ENCODE measurements around the gene ITLN1.
"Not testable (repeated sequence)": the region's sequence is repeated elsewhere in the genome, so short reads cannot be mapped to it uniquely, and the experiment has no call there.

Gene ITLN1

GRCh38 chr1:160885042-160885441 lies at the start of gene ITLN1:
Gene ITLN1 (minus strand): TSS chr1:160885180. CDS start chr1:160884877, 303 bp downstream.
- Histone ChIP-seq H3K9ac (ENCODE audit: low read depth, low read length) (no peak within 1 kb of the TSS), H3K36me3 (ENCODE audit: insufficient read depth, low read length) (no peaks in the 10 kb centered on the region), H3K4me1 (ENCODE audit: insufficient read depth, low read length) (no peaks in the 10 kb centered on the region), H3K9me3 (ENCODE audit: control insufficient read depth, insufficient read depth, low read length) (no peaks in the 10 kb centered on the region)

DNA sequence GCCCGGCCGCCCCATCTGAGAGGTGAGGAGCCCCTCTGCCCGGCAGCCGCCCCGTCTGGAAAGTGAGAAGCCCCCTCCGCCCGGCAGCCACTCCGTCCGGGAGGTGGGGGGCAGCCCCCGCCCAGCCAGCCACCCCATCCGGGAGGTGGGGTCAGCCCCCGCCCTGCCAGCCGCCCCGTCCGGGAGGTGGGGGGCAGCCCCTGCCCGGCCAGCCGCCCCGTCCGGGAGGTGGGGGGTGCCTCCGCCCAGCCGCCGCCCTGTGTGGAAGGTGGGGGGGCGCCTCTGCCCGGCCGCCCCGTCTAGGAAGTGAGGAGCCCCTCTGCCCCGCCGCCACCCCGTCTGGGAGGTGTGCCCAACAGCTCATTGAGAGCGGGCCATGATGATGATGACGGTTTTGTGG lies 48.3 kb upstream of the ITLN1 start:
- H3K36me3 ChIP-seq (ENCODE audit: insufficient read depth, low read length); H3K4me1 ChIP-seq (ENCODE audit: insufficient read depth, low read length); H3K9ac ChIP-seq (ENCODE audit: low read depth, low read length); H3K9me3 ChIP-seq (ENCODE audit: control insufficient read depth, insufficient read depth, low read length): not testable (repeated sequence)

DNA sequence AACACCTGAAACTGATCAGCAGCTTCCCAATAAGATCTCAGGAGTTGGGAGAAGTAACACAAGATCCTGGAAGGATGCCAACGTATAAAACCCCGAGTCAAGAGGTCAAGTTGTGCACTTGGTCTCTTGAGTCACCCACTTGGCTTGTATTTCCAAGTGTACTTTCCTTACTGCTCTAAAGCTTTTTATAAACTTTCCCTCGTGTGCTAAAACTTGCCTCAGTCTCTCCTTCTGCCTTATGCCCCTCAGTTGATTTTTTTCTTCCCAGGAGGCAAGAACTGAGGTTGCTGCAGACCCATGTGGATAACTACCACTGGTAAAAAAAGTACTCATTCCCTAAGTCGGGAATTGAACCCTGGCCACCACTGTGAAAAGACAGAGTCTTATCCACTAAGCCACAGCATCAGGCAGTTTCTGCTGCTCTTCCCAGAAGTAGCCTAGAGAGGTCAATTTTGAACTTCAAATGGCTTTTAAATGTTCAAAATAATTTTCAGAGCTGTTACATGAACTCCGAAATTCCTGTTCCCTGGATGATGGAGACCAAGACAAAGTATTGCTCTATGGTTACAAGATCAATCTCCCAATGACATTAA lies 40.8 kb upstream of the ITLN1 start:
- Histone ChIP-seq H3K9ac (ENCODE audit: low read depth, low read length) (no peak overlapping the region), H3K4me1 (ENCODE audit: insufficient read depth, low read length) (no peaks in the 10 kb centered on the region), H3K9me3 (ENCODE audit: control insufficient read depth, insufficient read depth, low read length) (peaks cover 11% of the 10 kb centered on the region; the same call in 1 of the 2 replicates), H3K36me3 (ENCODE audit: insufficient read depth, low read length) (no peaks in the 10 kb centered on the region)

DNA sequence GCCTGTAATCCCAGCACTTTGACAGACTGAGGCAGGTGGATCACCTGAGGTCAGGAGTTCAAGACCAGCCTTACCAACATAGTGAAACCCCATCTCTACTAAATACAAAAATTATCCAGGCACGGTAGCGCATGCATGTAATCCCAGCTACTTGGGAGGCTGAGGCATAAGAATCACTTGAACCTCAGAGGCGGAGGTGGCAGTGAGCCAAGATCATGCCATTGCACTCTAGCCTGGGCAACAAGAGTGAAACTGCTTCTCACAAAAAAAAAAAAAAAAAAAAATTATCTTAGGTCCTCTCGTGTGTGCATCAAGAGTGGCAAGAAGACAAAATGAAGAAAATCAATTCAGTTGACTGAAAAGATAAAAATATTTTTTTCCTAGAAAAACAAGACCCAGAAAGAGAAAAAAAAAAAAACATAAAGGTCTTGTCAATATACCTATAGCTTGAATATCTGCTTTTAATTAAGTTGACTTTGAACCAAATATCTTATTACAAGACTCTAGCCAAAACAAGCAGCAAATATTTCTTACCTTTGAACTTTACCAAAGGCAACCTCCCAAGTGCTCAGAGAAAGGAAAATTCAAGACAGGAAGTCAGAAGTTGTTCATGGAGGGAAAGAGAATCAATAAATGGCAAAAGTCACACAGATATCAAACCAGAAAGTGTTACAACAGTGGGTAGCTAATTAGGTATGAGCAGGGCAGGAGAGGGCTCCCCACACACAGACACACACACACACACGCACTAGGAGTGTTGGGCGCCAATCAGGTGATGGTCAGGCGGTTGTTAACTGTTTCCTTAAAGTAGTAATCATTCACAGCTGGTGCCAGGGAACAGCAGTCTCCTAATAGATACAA lies 40.0 kb upstream of the ITLN1 start:
- H3K9me3 ChIP-seq (ENCODE audit: control insufficient read depth, insufficient read depth, low read length), result peaks cover 11% of the 10 kb centered on the region; the same call in 1 of the 2 replicates
- no peaks in the 10 kb centered on the region for H3K4me1 ChIP-seq (ENCODE audit: insufficient read depth, low read length)
- H3K9ac ChIP-seq (ENCODE audit: low read depth, low read length), result no peak overlapping the region
- H3K36me3 ChIP-seq (ENCODE audit: insufficient read depth, low read length), result no peaks in the 10 kb centered on the region

DNA sequence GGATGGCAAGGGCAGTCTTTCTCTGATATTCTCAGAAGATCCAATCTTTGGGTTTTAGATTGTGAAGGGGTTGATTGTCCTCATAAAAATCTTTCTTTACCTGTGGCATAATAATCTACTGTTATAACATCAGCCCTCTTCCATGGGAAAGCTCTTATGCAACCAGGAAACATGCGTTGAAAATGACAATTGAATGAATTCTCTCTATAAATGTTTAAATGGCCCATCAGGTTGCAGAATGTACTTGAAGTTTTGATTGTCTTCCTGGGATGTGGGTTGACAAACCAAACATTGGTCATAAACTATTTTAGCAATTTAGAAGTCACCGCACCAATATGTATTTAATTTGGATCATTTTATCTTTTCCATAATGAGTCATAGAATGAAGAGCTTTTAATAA lies 31.7 kb upstream of the ITLN1 start:
- H3K9me3 ChIP-seq (ENCODE audit: control insufficient read depth, insufficient read depth, low read length), result no peaks in the 10 kb centered on the region; the same call in none of the 2 replicates
- H3K4me1 ChIP-seq (ENCODE audit: insufficient read depth, low read length), result peaks cover 10% of the 10 kb centered on the region
- no peak overlapping the region for H3K9ac ChIP-seq (ENCODE audit: low read depth, low read length)
- H3K36me3 ChIP-seq (ENCODE audit: insufficient read depth, low read length), result no peaks in the 10 kb centered on the region

DNA sequence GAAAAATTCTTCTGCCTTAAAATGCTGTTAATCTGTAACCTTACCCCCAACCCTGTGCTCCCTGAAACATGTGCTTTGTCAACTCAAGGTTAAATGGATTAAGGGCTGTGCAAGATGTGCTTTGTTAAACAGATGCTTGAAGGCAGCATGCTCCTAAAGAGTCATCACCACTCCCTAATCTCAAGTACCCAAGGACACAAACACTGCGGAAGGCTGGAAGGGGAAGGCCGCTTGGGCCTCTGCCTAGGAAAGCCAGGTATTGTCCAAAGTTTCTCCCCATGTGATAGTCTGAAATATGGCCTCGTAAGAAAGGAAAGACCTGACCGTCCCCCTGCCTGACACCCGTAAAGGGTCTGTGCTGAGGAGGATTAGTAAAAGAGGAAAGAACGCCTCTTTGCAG lies 28.2 kb upstream of the ITLN1 start:
- H3K36me3 ChIP-seq (ENCODE audit: insufficient read depth, low read length); H3K9ac ChIP-seq (ENCODE audit: low read depth, low read length); H3K4me1 ChIP-seq (ENCODE audit: insufficient read depth, low read length); H3K9me3 ChIP-seq (ENCODE audit: control insufficient read depth, insufficient read depth, low read length): not testable (repeated sequence)

- peaks cover 10% of the 10 kb centered on the region for H3K4me1 ChIP-seq (ENCODE audit: insufficient read depth, low read length)
- no peak overlapping the region for H3K9ac ChIP-seq (ENCODE audit: low read depth, low read length)
- no peaks in the 10 kb centered on the region; the same call in 1 of the 2 replicates for H3K9me3 ChIP-seq (ENCODE audit: control insufficient read depth, insufficient read depth, low read length)
- no peaks in the 10 kb centered on the region for H3K36me3 ChIP-seq (ENCODE audit: insufficient read depth, low read length)
These were observed 26.9 kb upstream of the ITLN1 start for GRCh38 chr1:160911925-160912324.

GRCh38 chr1:160911441-160911840 lies 26.5 kb upstream of the ITLN1 start:
- Histone ChIP-seq H3K36me3 (ENCODE audit: insufficient read depth, low read length) (no peaks in the 10 kb centered on the region), H3K4me1 (ENCODE audit: insufficient read depth, low read length) (peaks cover 10% of the 10 kb centered on the region)

DNA sequence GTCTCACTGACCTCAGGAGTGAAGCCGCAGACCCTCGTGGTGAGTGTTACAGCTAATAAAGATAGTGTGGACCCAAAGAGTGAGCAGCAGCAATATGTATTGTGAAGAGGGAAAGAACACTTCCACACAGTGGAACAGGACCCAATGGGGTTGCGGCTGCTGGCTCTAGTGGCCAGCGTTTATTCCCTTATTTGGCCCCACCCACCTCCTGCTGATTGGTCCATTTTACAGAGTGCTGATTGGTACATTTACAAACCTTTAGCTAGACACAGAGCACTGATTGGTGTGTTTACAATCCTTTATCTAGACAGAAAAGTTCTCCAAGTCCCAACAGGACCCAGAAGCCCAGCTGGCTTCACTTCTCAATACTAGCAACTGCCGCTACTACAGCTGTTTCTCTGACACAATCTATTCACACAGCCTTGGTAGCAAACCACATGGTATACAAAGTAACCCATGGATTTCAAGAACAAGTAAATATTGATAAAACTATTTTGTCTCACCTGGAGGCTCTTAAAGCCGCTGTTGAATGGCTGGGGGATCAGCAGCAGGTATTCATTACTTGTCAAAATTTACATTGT lies 25.3 kb upstream of the ITLN1 start:
- Histone ChIP-seq H3K36me3 (ENCODE audit: insufficient read depth, low read length) (no peaks in the 10 kb centered on the region), H3K9ac (ENCODE audit: low read depth, low read length) (no peak overlapping the region), H3K4me1 (ENCODE audit: insufficient read depth, low read length) (peaks cover 13% of the 10 kb centered on the region), H3K9me3 (ENCODE audit: control insufficient read depth, insufficient read depth, low read length) (no peaks in the 10 kb centered on the region; the same call in 1 of the 2 replicates)

More at GRCh38 chr1:160911441-160911840, 26.5 kb upstream of the ITLN1 start:
- Histone ChIP-seq H3K9me3 (ENCODE audit: control insufficient read depth, insufficient read depth, low read length) (no peaks in the 10 kb centered on the region; the same call in 1 of the 2 replicates), H3K9ac (ENCODE audit: low read depth, low read length) (no peak overlapping the region)

- no peak overlapping the region for H3K9ac ChIP-seq (ENCODE audit: low read depth, low read length)
- H3K4me1 ChIP-seq (ENCODE audit: insufficient read depth, low read length), result peaks cover 3% of the 10 kb centered on the region; the same call in 1 of the 2 replicates
- no peaks in the 10 kb centered on the region; the same call in 1 of the 2 replicates for H3K9me3 ChIP-seq (ENCODE audit: control insufficient read depth, insufficient read depth, low read length)
- H3K36me3 ChIP-seq (ENCODE audit: insufficient read depth, low read length), result no peaks in the 10 kb centered on the region
These were observed 23.0 kb upstream of the ITLN1 start for GRCh38 chr1:160907976-160908375.

- Histone ChIP-seq H3K9ac (ENCODE audit: low read depth, low read length) (no peak overlapping the region), H3K4me1 (ENCODE audit: insufficient read depth, low read length) (peaks cover 3% of the 10 kb centered on the region; the same call in 1 of the 2 replicates), H3K9me3 (ENCODE audit: control insufficient read depth, insufficient read depth, low read length) (no peaks in the 10 kb centered on the region; the same call in 1 of the 2 replicates), H3K36me3 (ENCODE audit: insufficient read depth, low read length) (no peaks in the 10 kb centered on the region)
These were observed 20.6 kb upstream of the ITLN1 start for GRCh38 chr1:160905617-160905989.

DNA sequence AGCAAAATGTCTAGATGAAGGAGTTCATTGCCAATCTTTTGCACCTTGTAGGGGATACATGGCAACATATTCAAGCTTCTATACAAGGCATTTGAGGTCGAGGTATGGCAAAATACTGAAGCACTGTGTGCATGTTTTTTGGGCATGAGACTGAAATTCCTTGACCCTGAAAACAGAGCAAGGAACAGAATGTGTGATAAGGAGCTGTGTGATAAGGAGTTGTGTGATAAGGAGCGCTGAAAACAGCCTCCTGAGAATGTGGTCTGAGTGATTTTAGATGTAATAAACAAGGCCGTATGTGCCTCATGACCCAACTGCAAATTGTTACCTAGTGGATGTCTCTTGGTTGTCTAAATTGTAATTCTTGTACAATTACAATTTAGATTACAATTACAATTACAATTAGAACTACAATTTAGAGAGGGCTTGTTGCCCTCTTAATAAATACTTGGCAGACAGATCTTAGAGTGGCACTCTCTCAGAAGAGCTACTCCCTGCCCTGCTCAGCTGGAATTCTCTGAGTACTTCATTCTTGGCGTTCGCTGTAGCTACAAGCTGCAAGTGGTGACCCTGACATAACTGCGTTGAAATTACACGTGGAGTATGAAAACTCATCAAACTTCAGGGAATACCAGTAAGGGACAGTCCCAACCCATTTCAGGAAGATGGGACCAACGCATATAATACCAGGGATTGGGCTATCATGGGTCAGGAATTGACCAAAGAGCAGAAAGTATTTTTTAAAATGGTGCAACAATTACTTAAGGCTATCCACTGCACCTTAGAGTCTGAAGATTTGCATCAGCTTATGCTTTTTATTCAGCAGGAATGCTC lies 20.0 kb upstream of the ITLN1 start:
- H3K9ac ChIP-seq (ENCODE audit: low read depth, low read length), result no peak overlapping the region
- no peaks in the 10 kb centered on the region; the same call in 1 of the 2 replicates for H3K9me3 ChIP-seq (ENCODE audit: control insufficient read depth, insufficient read depth, low read length)
- peaks cover 3% of the 10 kb centered on the region; the same call in 1 of the 2 replicates for H3K4me1 ChIP-seq (ENCODE audit: insufficient read depth, low read length)
- H3K36me3 ChIP-seq (ENCODE audit: insufficient read depth, low read length), result no peaks in the 10 kb centered on the region

GRCh38 chr1:160902251-160902650 lies 17.3 kb upstream of the ITLN1 start:
- not testable (repeated sequence) for H3K4me1 ChIP-seq (ENCODE audit: insufficient read depth, low read length); H3K36me3 ChIP-seq (ENCODE audit: insufficient read depth, low read length); H3K9me3 ChIP-seq (ENCODE audit: control insufficient read depth, insufficient read depth, low read length); H3K9ac ChIP-seq (ENCODE audit: low read depth, low read length)

- Histone ChIP-seq H3K36me3 (ENCODE audit: insufficient read depth, low read length) (no peaks in the 10 kb centered on the region), H3K9me3 (ENCODE audit: control insufficient read depth, insufficient read depth, low read length) (no peaks in the 10 kb centered on the region)
These were observed 16.8 kb upstream of the ITLN1 start for GRCh38 chr1:160901768-160902167.

More at GRCh38 chr1:160901768-160902167, 16.8 kb upstream of the ITLN1 start:
- H3K9ac ChIP-seq (ENCODE audit: low read depth, low read length), result no peak overlapping the region
- H3K4me1 ChIP-seq (ENCODE audit: insufficient read depth, low read length), result peaks cover 3% of the 10 kb centered on the region; the same call in 1 of the 2 replicates
